ENCODE measurements around the gene DXO. TPM values are rescaled to one million over a fixed set of nuclear protein-coding genes. Genes with fewer than 3 reads are reported as not detected.

DXO gene
- total RNA-seq, 2 donors from 2014 or later, result 14.9 to 16.9 TPM

- H3K27ac Mint-ChIP-seq, result peak overlapping the region; percentile 97
- H3K36me3 Mint-ChIP-seq (ENCODE audit: low read depth), result peaks cover 85% of the 10 kb centered on the region
- no peaks in the 10 kb centered on the region for H3K9me3 Mint-ChIP-seq
- H3K27me3 Mint-ChIP-seq, result no peaks in the 10 kb centered on the region
- H3K4me1 Mint-ChIP-seq, result peaks cover 22% of the 10 kb centered on the region
- H3K4me3 Mint-ChIP-seq, result peak overlapping the region; percentile 97
- no peak for ATAC-seq (replicated peaks)
These were observed 15.1 kb downstream of the DXO start for GRCh38 chr6:31956796-31957195.

GRCh38 chr6:31954511-31954910, 17.4 kb downstream of the DXO start:
- no peaks in the 10 kb centered on the region for H3K9me3 Mint-ChIP-seq
- H3K4me3 Mint-ChIP-seq, result no peak overlapping the region
- no peaks in the 10 kb centered on the region for H3K27me3 Mint-ChIP-seq
- H3K4me1 Mint-ChIP-seq, result peaks cover 10% of the 10 kb centered on the region
- H3K27ac Mint-ChIP-seq, result no peak overlapping the region
- ATAC-seq (replicated peaks), result no peak
- peaks cover 77% of the 10 kb centered on the region for H3K36me3 Mint-ChIP-seq (ENCODE audit: low read depth)

- no peak for ATAC-seq (replicated peaks)
- Mint-ChIP-seq H3K4me3 (no peak overlapping the region), H3K27me3 (no peaks in the 10 kb centered on the region), H3K36me3 (ENCODE audit: low read depth) (peaks cover 67% of the 10 kb centered on the region), H3K27ac (peak overlapping the region; percentile 5), H3K4me1 (peaks cover 9% of the 10 kb centered on the region), H3K9me3 (no peaks in the 10 kb centered on the region)
These were observed 19.0 kb downstream of the DXO start for GRCh38 chr6:31952890-31953289.

- peak overlapping the region; percentile 5 for H3K27ac Mint-ChIP-seq
- H3K9me3 Mint-ChIP-seq, result no peaks in the 10 kb centered on the region
- peaks cover 66% of the 10 kb centered on the region for H3K36me3 Mint-ChIP-seq (ENCODE audit: low read depth)
- H3K4me3 Mint-ChIP-seq, result no peak overlapping the region
- ATAC-seq (replicated peaks), result peak; percentile 69
- peaks cover 7% of the 10 kb centered on the region for H3K4me1 Mint-ChIP-seq
- no peaks in the 10 kb centered on the region for H3K27me3 Mint-ChIP-seq
These were observed 19.7 kb downstream of the DXO start for GRCh38 chr6:31952140-31952805.

GRCh38 chr6:31949926-31950548, 21.9 kb downstream of the DXO start:
- no peaks in the 10 kb centered on the region for H3K9me3 Mint-ChIP-seq
- peaks cover 44% of the 10 kb centered on the region for H3K36me3 Mint-ChIP-seq (ENCODE audit: low read depth)
- H3K27ac Mint-ChIP-seq, result no peak overlapping the region
- no peaks in the 10 kb centered on the region for H3K27me3 Mint-ChIP-seq
- no peak for ATAC-seq (replicated peaks)
- peaks cover 4% of the 10 kb centered on the region for H3K4me1 Mint-ChIP-seq
- no peak overlapping the region for H3K4me3 Mint-ChIP-seq

GRCh38 chr6:31948753-31949413, 23.1 kb downstream of the DXO start:
- H3K36me3 Mint-ChIP-seq (ENCODE audit: low read depth), result peaks cover 32% of the 10 kb centered on the region
- no peaks in the 10 kb centered on the region for H3K9me3 Mint-ChIP-seq
- H3K27me3 Mint-ChIP-seq, result no peaks in the 10 kb centered on the region
- peak overlapping the region; percentile 18 for H3K27ac Mint-ChIP-seq
- peaks cover 4% of the 10 kb centered on the region for H3K4me1 Mint-ChIP-seq
- ATAC-seq (replicated peaks), result no peak
- H3K4me3 Mint-ChIP-seq, result no peak overlapping the region

- no peak for ATAC-seq (replicated peaks)
- Mint-ChIP-seq H3K27me3 (no peaks in the 10 kb centered on the region), H3K9me3 (no peaks in the 10 kb centered on the region), H3K4me1 (peaks cover 4% of the 10 kb centered on the region), H3K36me3 (ENCODE audit: low read depth) (peaks cover 26% of the 10 kb centered on the region), H3K27ac (peak overlapping the region; percentile 44), H3K4me3 (no peak overlapping the region)
These were observed 23.6 kb downstream of the DXO start for GRCh38 chr6:31948306-31948705.

- Mint-ChIP-seq H3K27me3 (no peaks in the 10 kb centered on the region), H3K27ac (peak overlapping the region; percentile 44), H3K4me1 (peaks cover 4% of the 10 kb centered on the region), H3K9me3 (no peaks in the 10 kb centered on the region), H3K4me3 (no peak overlapping the region), H3K36me3 (ENCODE audit: low read depth) (peaks cover 22% of the 10 kb centered on the region)
- ATAC-seq (replicated peaks), result no peak
These were observed 24.1 kb downstream of the DXO start for GRCh38 chr6:31947864-31948263.

- peaks cover 6% of the 10 kb centered on the region for H3K27me3 Mint-ChIP-seq
- H3K9me3 Mint-ChIP-seq, result no peaks in the 10 kb centered on the region
- H3K4me3 Mint-ChIP-seq, result no peak overlapping the region
- H3K4me1 Mint-ChIP-seq, result peaks cover 4% of the 10 kb centered on the region
- no peak for ATAC-seq (replicated peaks)
- H3K36me3 Mint-ChIP-seq (ENCODE audit: low read depth), result peaks cover 15% of the 10 kb centered on the region
- peak overlapping the region; percentile 44 for H3K27ac Mint-ChIP-seq
These were observed 24.8 kb downstream of the DXO start for GRCh38 chr6:31947070-31947675.

- Mint-ChIP-seq H3K4me3 (no peak overlapping the region), H3K36me3 (ENCODE audit: low read depth) (peaks cover 9% of the 10 kb centered on the region), H3K27me3 (peaks cover 8% of the 10 kb centered on the region), H3K4me1 (peaks cover 4% of the 10 kb centered on the region), H3K27ac (no peak overlapping the region), H3K9me3 (no peaks in the 10 kb centered on the region)
- ATAC-seq (replicated peaks), result no peak
These were observed 25.5 kb downstream of the DXO start for GRCh38 chr6:31946370-31946885.

- Mint-ChIP-seq H3K27ac (no peak within 1 kb of the TSS), H3K36me3 (ENCODE audit: low read depth) (peaks cover 2% of the 10 kb centered on the region), H3K4me3 (no peak within 1 kb of the TSS), H3K4me1 (peaks cover 4% of the 10 kb centered on the region), H3K9me3 (no peaks in the 10 kb centered on the region), H3K27me3 (peaks cover 8% of the 10 kb centered on the region)
- ATAC-seq (replicated peaks), result peak; percentile 57
These were observed 26.2 kb downstream of the DXO start, which contains the start of gene CFB for GRCh38 chr6:31945507-31946369. Gene CFB (plus strand): TSS chr6:31946095. CDS start chr6:31946222, 127 bp downstream.

GRCh38 chr6:31945154-31945506, 26.8 kb downstream of the DXO start:
- no peaks in the 10 kb centered on the region for H3K9me3 Mint-ChIP-seq
- no peak overlapping the region for H3K4me3 Mint-ChIP-seq
- peaks cover 8% of the 10 kb centered on the region for H3K27me3 Mint-ChIP-seq
- ATAC-seq (replicated peaks), result peak; percentile 3
- H3K36me3 Mint-ChIP-seq (ENCODE audit: low read depth), result no peaks in the 10 kb centered on the region
- H3K4me1 Mint-ChIP-seq, result peaks cover 4% of the 10 kb centered on the region
- no peak overlapping the region for H3K27ac Mint-ChIP-seq

- Mint-ChIP-seq H3K9me3 (no peaks in the 10 kb centered on the region), H3K4me1 (peaks cover 4% of the 10 kb centered on the region), H3K36me3 (ENCODE audit: low read depth) (no peaks in the 10 kb centered on the region), H3K4me3 (no peak overlapping the region), H3K27ac (no peak overlapping the region), H3K27me3 (peaks cover 8% of the 10 kb centered on the region)
- no peak for ATAC-seq (replicated peaks)
These were observed 28.2 kb downstream of the DXO start for GRCh38 chr6:31943742-31944141.

GRCh38 chr6:31940256-31940664, 31.7 kb downstream of the DXO start:
- no peak for ATAC-seq (replicated peaks)
- H3K36me3 Mint-ChIP-seq (ENCODE audit: low read depth), result no peaks in the 10 kb centered on the region
- no peaks in the 10 kb centered on the region for H3K4me1 Mint-ChIP-seq
- no peaks in the 10 kb centered on the region for H3K9me3 Mint-ChIP-seq
- H3K27ac Mint-ChIP-seq, result no peak overlapping the region
- peaks cover 8% of the 10 kb centered on the region for H3K27me3 Mint-ChIP-seq
- no peak overlapping the region for H3K4me3 Mint-ChIP-seq

Data from activated T-helper 17 cell treated with anti-CD3 and anti-CD28 coated beads, Interleukin-2, amount 50 U/mL, for 72 hours (primary cell).